GM21619 (cell line): ENCODE results near the gene CCHCR1.
"Not testable (repeated sequence)": the region's sequence is repeated elsewhere in the genome, so short reads cannot be mapped to it uniquely, and the experiment has no call there.

Experiments used
- ATAC-seq: cut with Tn5 transposase; IDR thresholded peaks from one replicate; pipeline ENCODE4 v1.9.1; 2021; ENCODE audit not compliant: unreplicated experiment

Gene CCHCR1

DNA sequence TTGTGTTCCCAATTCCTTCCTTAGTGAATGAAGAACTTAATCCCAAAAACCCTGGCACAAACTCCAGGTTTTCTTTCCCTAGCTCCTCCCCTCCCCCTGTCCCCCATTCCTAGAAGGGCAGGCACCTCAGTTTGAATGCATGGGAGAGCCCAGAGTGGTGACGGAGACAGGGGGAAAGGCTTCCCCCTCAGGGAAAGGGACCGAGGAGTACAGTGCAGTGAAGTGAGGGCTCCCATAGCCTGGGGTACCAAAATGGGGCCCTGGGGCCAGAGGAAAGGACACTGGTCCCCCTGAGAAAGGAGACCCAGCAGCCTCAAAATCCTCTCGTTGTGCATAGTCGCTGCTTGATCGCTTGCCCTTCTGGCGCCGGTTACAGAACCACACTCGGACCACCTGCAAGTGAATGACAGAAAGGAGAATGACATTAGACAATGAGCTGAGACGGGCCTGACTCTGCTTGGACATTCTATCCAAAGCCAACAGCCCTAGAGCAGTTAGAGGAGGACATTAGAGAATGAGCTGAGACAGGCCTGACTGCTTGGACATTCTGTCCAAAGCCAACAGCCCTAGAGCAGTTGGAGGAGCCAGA, 7.0 kb upstream of the CCHCR1 start:
- ATAC-seq = not testable (repeated sequence)

DNA sequence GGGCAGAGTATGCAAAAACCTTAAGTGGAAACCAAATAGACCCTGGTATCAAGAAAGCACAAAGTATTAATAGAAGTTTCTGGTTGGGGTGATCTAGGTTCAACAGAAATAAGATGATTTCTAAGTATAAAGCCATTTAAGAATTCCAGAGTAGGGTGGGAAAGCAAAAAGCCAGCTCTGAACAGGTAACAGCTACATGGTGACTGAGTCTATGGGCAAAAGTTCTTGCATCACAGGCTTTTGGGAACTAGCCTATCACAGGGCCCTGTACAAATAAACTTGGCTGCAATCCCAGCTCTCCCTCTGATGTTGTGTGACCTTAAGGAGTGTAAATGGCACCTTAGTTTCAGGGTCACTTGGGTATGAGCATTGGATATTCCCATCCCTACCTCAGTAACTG, 6.3 kb upstream of the CCHCR1 start:
- no peak for ATAC-seq

GRCh38 chr6:31162463-31163165, 5.0 kb upstream of the CCHCR1 start:
- no peak for ATAC-seq

GRCh38 chr6:31161216-31162126, 3.9 kb upstream of the CCHCR1 start:
- ATAC-seq = no peak

GRCh38 chr6:31158863-31159855, 1.6 kb upstream of the CCHCR1 start:
- ATAC-seq = peak; percentile 5

GRCh38 chr6:31158140-31158862, 699 bp upstream of the CCHCR1 start, which contains the start of gene TCF19:
TCF19 (plus strand) TSS chr6:31158589; CDS start chr6:31159470, 881 bp downstream.
- peak; percentile 78 for ATAC-seq

DNA sequence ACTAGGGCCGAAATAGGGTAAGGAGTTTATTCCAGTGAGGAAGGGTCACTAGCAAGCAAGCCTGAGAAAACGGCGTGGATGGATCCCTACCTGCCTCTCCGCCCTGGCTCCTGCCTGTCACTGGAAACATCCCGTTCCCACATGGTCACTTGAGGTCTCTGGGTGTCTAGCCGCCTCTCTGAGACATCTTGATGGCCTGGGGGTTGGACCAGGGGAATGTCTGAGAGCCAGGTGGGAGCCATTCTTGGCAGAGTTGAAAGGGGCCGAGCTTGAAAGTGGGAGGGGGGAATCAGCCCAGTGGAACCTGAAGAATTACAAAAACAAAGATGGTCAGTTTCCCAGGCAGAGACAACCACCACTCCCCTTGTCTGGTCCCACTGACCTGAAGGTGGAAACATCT, 961 bp downstream of the CCHCR1 start:
- no peak for ATAC-seq

GRCh38 chr6:31154436-31154835, 3.2 kb downstream of the CCHCR1 start:
- no peak for ATAC-seq

DNA sequence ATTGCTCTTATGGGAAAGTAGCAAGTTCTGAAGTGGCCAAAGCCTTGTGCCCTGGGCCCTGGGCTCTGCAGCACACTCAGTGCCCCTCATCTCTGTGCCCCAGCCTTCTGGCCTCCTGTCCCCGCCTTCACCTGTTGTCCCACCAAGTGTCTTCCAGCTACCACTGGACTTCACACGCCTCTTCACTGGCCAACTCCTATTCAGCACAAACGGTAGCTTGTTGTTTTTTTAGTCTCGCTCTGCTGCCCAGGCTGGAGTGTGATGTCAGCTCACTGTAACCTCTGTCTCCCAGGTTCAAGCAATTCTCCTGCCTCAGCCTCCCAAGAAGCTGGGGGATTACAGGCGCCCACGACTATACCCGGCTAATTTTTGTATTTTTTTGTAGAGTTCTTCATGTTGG, 4.8 kb downstream of the CCHCR1 start:
- no peak for ATAC-seq

DNA sequence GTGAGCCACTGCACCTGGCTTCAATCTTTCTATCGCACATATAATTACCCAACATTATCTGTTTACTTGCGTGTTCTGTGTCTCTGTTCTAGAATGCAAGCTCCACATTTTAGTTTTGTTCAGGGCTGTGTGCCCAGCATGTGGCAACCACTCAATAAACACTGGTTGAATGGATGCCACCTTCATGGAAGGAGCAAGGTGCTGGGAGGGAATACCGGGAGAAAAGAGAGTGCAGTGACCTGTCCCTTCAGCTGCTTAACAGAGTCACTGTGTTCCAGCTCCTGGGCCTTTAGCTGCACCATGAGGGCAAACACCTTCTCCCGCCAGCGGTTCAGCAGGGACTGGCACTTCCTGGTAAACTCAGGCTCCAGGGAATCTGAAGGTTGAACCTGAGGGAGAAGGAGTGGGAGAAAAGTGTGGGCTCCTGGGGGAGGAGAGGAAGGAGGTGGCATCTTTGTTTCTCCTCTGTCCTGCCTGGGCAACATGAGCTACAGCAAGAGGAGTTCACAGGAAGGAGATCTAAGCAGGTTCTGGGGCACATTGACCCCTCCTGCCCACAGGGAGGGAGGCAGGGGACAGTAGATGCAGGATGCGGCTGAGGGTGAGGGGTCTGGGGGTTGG, 7.7 kb downstream of the CCHCR1 start:
- ATAC-seq = no peak

- ATAC-seq = no peak
These were observed 12.2 kb downstream of the CCHCR1 start for GRCh38 chr6:31145386-31145785.

DNA sequence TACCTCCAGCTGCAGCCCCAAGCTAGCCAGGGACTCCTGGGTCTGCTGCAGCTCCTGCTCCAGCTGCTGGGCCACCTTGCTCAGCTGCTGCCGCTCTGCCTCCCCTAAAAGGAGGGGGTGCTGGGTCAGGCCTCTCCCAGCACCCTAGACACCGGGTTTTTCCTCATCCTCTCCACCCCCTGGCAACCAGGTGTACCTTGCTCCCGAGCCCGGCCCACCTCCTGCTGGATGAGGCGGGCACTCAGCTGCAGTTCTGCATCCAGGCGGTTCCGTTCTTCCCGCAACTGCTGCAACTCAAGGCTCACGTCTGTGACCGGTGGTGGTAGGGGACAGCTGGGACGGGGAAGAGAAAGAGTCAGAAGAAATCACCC, 12.6 kb downstream of the CCHCR1 start:
- no peak for ATAC-seq

GRCh38 chr6:31144296-31144969, 13.2 kb downstream of the CCHCR1 start:
- ATAC-seq = no peak

- no peak for ATAC-seq
These were observed 14.5 kb downstream of the CCHCR1 start for GRCh38 chr6:31143148-31143547.

DNA sequence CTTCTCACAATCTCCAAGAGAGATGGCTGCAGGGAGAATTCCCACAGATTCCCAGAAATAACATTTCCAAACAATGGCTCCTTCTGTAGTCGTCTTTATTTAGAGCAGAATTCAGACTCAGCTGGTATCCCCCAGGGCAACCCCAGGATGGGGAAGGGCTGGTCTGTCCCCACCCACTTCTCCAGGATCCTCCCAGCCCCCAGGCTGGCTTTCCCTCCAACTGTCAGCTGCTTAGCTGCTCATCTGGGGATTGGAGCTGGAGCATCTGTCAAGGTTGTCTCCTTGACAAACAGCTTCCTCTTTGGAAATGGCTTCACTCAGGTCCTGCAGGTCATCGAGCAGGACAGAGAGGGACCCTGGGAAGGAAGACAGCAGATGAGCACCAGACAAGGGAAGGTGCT, 15.2 kb downstream of the CCHCR1 start:
- ATAC-seq = no peak

GRCh38 chr6:31140643-31141042, 17.0 kb downstream of the CCHCR1 start:
- ATAC-seq = no peak

GRCh38 chr6:31139599-31139998, 18.0 kb downstream of the CCHCR1 start:
- no peak for ATAC-seq

- no peak for ATAC-seq
These were observed 18.6 kb downstream of the CCHCR1 start, which contains the start of gene PSORS1C2 for GRCh38 chr6:31138982-31139381. PSORS1C2 (minus strand) TSS chr6:31139066; CDS start chr6:31139026, 40 bp downstream.

GRCh38 chr6:31135710-31136109, 21.9 kb downstream of the CCHCR1 start:
- no peak for ATAC-seq
